Left lung (tissue), 10 donors: Measurements from ENCODE around the gene ASCC1. TPM values are rescaled to one million over a fixed set of nuclear protein-coding genes. Genes with fewer than 3 reads are reported as not detected.

Experiments used
- ATAC-seq: fragments of 200-7000 bp; cut with Tn5 transposase; one replicate; pipeline ENCODE4 v1.9.1; 2020; ENCODE audit warnings: moderate library complexity
- DNase-seq, 4 donors: peaks; one replicate each; pipeline ENCODE4 v3.0.0-alpha.2; 2013 to 2020
- H3K27ac ChIP-seq, 2 donors: fragments of 200-600 bp; sonication (generic) in 1 of 2; one replicate each; pipeline versions ENCODE4 v1.5.0 to v1.8.0; 2020 to 2021
- H3K27me3 ChIP-seq, 2 donors: fragments of 200-600 bp; sonication (generic) in 1 of 2; one replicate each; pipeline versions ENCODE4 v1.5.0 to v1.8.0; 2020 to 2021
- H3K36me3 ChIP-seq, 2 donors: fragments of 200-600 bp; sonication (generic) in 1 of 2; one replicate each; pipeline versions ENCODE4 v1.5.0 to v1.8.0; 2020 to 2021
- H3K4me1 ChIP-seq, 2 donors: fragments of 200-600 bp; one replicate each; pipeline ENCODE4 v1.8.0; 2021
- H3K4me3 ChIP-seq, 2 donors: fragments of 200-600 bp; sonication (generic) in 1 of 2; one replicate each; pipeline versions ENCODE4 v1.5.0 to v1.8.0; 2020 to 2021; ENCODE audit warnings: mild to moderate bottlenecking in 1 of 2
- H3K9me3 ChIP-seq, 2 donors: fragments of 200-600 bp; sonication (generic) in 1 of 2; one replicate each; pipeline versions ENCODE4 v1.5.0 to v1.8.0; 2020 to 2021
- intact Hi-C, 2 donors: fragments of 100-400 bp; cut with DNase I; formaldehyde crosslinking; loops; one replicate each; pipeline versions ENCODE4 v1.11.2 to v1.14.2; 2022
- polyA plus RNA-seq, 6 donors: library from polyadenylated mRNA; unstranded; fragments of 120-200 nt; gene quantifications; one replicate each; pipeline ENCODE4 v1.2.1, GENCODE V29; 2013; ENCODE audit not compliant: insufficient read length in 6 of 6
- total RNA-seq, 2 donors: library from RNA; stranded (reverse); fragmentation: NEBNext Ultra II Directional; extraction: Animal tissue kit (Norgen Biotek cat#: 25700); gene quantifications; one replicate each; pipeline ENCODE4 v1.2.1, GENCODE V29; 2021
- TF ChIP-seq, protein P1 (sequence below), 2 donors: fragments of 200-600 bp; sonication (generic) in 1 of 2; IDR thresholded peaks; one replicate each; pipeline versions ENCODE4 v1.5.0 to v1.8.0; 2021; ENCODE audit warnings: antibody characterized with exemption in 2 of 2
- donor health status: DM: no; HTN: yes; CAD: no.
- donor health status: DM: no; HTN: no; CAD: no.

ASCC1 gene
- total and polyA plus RNA-seq, 8 donors = 27.0 to 48.2 (median 37.4) TPM

DNA sequence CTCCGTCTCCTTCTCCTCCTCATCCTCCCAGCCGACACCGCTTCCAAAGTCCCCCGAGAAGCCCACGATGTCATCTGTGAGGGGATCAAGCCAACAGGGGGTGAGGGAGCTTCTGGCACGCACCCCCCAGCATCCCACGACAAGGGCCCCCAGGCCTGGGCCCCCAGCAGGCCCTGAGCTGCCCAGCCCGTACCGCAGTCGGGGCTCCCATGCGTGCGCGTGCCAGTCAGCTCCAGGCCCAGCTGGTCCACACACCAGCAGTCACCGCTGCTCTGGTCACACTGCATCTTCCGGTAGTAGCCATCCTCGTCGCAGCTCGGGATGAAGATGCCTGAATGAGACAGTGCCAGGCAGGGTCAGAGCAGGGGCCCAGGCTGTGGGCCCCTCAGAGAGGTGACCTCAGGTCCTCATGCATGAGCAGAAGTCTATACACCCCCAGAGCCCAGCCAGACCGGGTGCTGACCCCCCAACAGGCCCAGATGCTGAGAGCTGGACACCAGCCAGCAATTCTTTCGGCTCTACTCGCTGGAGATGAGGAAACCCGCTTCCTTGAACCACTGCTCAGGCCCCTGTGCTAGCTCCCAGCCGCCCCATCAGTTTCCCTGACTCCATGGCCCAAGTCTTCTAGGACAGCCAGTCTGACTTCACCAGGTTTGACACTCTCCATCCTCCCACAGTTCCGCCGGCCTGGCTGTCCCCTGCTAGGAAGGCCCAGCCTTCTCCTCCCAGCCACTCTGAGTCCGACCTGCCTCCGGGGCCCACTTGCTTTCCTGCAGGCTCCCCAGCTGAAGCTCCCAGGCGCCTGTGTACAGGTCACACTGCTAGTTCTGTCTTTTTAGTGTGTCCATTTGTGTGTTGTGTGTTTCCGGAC, 153.0 kb downstream of the ASCC1 start:
- intact Hi-C loops = no loop called here
- Histone ChIP-seq H3K36me3 (peaks cover 0 to 4% of the 10 kb centered on the region in 2 donors), H3K27ac (no peak overlapping the region), H3K27me3 (no peaks in the 10 kb centered on the region), H3K9me3 (no peaks in the 10 kb centered on the region), H3K4me1 (no peaks in the 10 kb centered on the region), H3K4me3 (no peak overlapping the region)
- ATAC-seq (no peak), DNase-seq (no peak)
- TF ChIP-seq, protein P1, sequence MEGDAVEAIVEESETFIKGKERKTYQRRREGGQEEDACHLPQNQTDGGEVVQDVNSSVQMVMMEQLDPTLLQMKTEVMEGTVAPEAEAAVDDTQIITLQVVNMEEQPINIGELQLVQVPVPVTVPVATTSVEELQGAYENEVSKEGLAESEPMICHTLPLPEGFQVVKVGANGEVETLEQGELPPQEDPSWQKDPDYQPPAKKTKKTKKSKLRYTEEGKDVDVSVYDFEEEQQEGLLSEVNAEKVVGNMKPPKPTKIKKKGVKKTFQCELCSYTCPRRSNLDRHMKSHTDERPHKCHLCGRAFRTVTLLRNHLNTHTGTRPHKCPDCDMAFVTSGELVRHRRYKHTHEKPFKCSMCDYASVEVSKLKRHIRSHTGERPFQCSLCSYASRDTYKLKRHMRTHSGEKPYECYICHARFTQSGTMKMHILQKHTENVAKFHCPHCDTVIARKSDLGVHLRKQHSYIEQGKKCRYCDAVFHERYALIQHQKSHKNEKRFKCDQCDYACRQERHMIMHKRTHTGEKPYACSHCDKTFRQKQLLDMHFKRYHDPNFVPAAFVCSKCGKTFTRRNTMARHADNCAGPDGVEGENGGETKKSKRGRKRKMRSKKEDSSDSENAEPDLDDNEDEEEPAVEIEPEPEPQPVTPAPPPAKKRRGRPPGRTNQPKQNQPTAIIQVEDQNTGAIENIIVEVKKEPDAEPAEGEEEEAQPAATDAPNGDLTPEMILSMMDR (IDR thresholded peaks at IDR 0.05) = no peak

DNA sequence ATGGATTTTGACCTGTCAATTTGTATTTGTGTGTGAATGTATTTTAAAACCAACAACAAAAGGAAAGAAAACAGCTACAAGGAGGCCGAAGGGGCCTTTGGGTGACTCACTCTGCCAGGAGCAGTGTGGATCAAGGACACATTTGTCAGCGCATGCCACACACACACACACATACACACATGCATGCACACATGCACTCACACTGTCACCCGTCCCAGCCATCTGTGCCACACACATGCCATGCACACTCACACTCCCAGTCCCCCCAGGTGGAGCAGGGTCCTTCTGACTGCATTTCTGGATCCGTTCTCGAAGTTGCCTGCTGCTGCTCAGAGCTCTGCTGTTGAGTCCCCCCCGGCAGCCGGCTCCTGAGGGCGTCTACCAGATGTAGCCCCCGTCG, 153.7 kb downstream of the ASCC1 start:
- ATAC-seq = no peak
- H3K27ac ChIP-seq = no peak overlapping the region
- TF ChIP-seq, protein P1 (IDR thresholded peaks at IDR 0.05) = no peak
- H3K9me3 ChIP-seq = no peaks in the 10 kb centered on the region
- intact Hi-C loops = no loop called here
- no peaks in the 10 kb centered on the region for H3K4me1 ChIP-seq
- H3K36me3 ChIP-seq = peaks cover 0 to 4% of the 10 kb centered on the region in 2 donors
- H3K4me3 ChIP-seq = no peak overlapping the region
- no peak for DNase-seq
- no peaks in the 10 kb centered on the region for H3K27me3 ChIP-seq

DNA sequence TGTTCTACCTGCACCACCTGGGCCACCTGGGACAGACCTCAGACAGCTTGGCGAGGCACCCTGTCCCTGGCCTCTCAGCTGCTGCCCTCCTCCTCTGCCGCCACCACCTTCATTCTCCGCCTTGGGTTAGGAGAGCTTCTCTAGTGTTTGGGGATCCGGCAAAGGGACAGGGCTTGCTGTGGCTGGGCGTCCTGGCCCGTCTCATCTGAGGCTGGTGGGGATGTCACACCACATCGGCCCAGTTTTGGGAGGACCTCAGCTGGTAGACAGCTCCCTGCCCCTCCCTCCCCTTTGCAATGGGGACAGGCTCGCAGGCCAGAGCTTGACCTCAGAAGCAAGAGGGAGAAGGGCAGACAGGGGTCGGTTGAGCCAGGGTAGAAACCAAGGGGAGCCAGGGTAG, 154.1 kb downstream of the ASCC1 start:
- Histone ChIP-seq H3K36me3 (peaks cover 0 to 4% of the 10 kb centered on the region in 2 donors), H3K27me3 (no peaks in the 10 kb centered on the region), H3K27ac (no peak overlapping the region), H3K4me1 (no peaks in the 10 kb centered on the region), H3K9me3 (no peaks in the 10 kb centered on the region), H3K4me3 (no peak overlapping the region)
- ATAC-seq = no peak
- DNase-seq = no peak
- intact Hi-C loops = no loop called here
- TF ChIP-seq, protein P1 (IDR thresholded peaks at IDR 0.05) = no peak

DNA sequence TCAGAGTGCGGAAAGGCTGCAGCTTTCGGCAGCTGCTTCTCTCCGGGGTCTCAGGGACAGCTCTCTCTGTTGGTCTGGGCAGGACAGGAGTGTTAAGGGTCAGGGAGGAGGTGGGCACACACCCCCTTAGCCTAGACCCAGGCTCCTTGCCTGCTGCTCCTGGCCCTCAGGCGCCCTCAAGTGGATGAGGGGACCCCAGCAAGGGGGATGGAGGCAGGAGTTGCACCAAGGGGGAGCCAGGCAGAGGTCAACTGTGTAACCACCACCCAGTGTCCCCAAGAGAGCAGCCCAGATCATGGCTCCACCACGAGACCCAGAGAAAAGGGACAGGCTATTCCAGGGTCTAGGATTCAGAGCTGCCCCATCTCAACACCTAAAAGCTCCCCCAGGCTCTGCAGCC, 154.6 kb downstream of the ASCC1 start:
- H3K4me1 ChIP-seq = no peaks in the 10 kb centered on the region
- H3K27me3 ChIP-seq = no peaks in the 10 kb centered on the region
- no peaks in the 10 kb centered on the region for H3K9me3 ChIP-seq
- peaks cover 0 to 4% of the 10 kb centered on the region in 2 donors for H3K36me3 ChIP-seq
- no peak overlapping the region for H3K4me3 ChIP-seq
- DNase-seq (no peak), ATAC-seq (no peak)
- H3K27ac ChIP-seq = no peak overlapping the region
- intact Hi-C loops = no loop called here
- TF ChIP-seq, protein P1 (IDR thresholded peaks at IDR 0.05) = no peak

DNA sequence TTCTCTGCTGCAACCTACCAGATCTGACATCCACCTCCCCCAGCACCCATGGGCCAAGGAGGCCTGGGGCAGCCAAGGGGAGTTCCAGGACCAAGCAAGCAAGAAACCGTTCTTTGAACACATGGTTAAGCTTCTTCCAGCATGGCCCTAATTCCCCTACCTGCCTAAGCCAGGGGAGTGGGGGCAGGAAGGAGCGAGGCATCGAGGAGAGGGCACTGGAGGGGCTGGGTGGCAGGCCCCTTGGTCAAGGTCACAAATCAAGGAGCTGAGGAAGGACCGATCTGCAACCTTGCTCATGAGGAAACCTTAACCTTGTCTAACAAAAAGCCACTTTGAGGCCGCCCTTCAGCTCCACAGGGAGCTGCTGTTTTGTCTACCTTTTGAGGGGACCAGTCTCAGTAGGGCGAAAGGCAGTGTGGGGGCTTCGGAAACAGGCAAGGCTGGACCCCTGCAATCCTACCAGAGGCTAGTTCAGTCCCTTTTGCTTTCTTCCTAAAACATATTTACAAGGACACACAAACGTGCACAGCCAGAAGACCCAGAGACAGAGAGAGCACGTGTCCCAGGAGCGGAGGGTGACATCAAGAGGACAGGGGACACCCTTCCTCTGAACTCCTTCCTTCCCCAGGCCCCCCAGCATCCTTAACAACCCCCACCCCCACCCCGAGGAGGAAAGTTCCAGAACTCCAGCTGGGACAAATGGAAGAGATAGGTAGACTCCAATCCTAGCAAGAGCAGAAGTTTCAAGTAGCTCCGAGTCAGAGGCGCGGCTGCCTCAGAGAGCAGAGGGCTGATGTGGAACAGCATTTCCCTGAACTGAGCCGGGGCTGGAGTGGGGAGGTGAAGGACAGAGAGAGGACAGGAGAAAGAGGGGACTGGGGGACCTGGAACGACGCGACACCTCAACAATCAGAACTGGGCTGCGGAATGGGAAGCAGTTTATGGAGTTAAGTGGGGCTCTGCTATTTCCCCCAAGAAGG, 155.9 kb downstream of the ASCC1 start:
- TF ChIP-seq, protein P1 (IDR thresholded peaks at IDR 0.05) = no peak
- DNase-seq (no peak), ATAC-seq (no peak)
- intact Hi-C loops = no loop called here
- H3K4me3 ChIP-seq = no peak overlapping the region
- H3K9me3 ChIP-seq = no peaks in the 10 kb centered on the region
- peaks cover 0 to 4% of the 10 kb centered on the region in 2 donors for H3K36me3 ChIP-seq
- H3K27ac ChIP-seq = no peak overlapping the region
- H3K4me1 ChIP-seq = no peaks in the 10 kb centered on the region
- H3K27me3 ChIP-seq = no peaks in the 10 kb centered on the region
